Duodenal mucosa (tissue), 2 donors: ENCODE measurements around the gene PPFIBP1.
"Not testable (repeated sequence)": the region's sequence is repeated elsewhere in the genome, so short reads cannot be mapped to it uniquely, and the experiment has no call there.

ENCODE experiments used
- H3K27ac ChIP-seq: one replicate; pipeline ENCODE4 v1.7.0; 2013; ENCODE audit warnings: low read depth, low read length
- H3K27me3 ChIP-seq, 2 donors: one replicate each; pipeline ENCODE4 v1.7.0; 2013; ENCODE audit warnings: low read length in 2 of 2, control low read depth in 1 of 2; ENCODE audit not compliant: insufficient read depth in 2 of 2, control insufficient read depth in 1 of 2
- H3K36me3 ChIP-seq, 2 donors: one replicate each; pipeline ENCODE4 v1.7.0; 2013; ENCODE audit warnings: low read length in 2 of 2, control low read depth in 1 of 2; ENCODE audit not compliant: insufficient read depth in 2 of 2, control insufficient read depth in 1 of 2
- H3K4me1 ChIP-seq, 2 donors: one replicate each; pipeline ENCODE4 v1.7.0; 2013; ENCODE audit warnings: low read length in 2 of 2, control low read depth in 1 of 2; ENCODE audit not compliant: insufficient read depth in 2 of 2, control insufficient read depth in 1 of 2
- H3K4me3 ChIP-seq, 2 donors: one replicate each; pipeline ENCODE4 v1.7.0; 2013; ENCODE audit warnings: low read length in 2 of 2, low read depth in 1 of 2
- H3K9ac ChIP-seq, 2 donors: one replicate each; pipeline ENCODE4 v1.7.0; 2013; ENCODE audit warnings: low read length in 2 of 2, low read depth in 1 of 2
- H3K9me3 ChIP-seq, 2 donors: one replicate each; pipeline ENCODE4 v1.7.0; 2013; ENCODE audit warnings: low read length in 2 of 2, control low read depth in 1 of 2; ENCODE audit not compliant: control insufficient read depth in 1 of 2

The PPFIBP1 gene

DNA sequence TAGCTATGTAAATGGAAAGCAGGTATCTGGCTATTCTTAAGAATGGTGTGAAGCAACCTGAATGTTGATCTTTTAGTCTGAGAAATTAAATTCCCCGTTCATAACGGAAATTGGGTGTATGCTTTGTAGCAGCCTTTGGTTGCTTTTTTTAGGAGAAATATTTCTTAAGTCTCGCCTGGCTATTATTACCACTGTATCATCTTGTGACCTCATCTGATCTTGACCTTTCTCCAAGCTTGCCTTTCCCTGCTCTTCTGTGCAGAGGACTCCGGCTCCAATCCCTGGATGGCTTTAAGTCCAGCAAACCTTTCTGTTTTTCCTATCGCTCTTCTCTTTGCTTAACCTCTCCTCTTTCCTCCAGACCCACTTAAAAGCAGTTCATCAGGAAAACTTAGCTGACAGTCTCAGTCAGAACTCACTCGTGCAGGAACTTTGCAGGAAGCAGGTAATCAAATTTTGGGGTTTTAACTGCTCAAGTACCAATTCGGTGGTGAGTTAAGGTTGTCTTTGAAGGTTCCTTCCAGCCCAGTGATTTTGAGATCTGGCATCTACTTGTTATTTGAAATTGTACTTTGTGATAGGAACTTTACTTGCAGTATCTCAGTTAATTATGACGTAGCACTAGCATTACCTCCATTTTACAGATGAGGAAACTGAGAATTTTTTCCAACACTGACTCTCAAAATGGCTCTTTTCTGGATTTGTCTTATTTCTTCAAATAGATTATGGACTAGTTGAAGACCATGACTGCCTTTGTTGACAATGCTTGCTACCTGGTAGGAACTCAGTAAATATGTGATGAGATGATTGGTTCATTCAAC, 14.1 kb downstream of the PPFIBP1 start:
- H3K9ac ChIP-seq, result no peak overlapping the region
- H3K9me3 ChIP-seq, result no peaks in the 10 kb centered on the region
- no peak overlapping the region for H3K27ac ChIP-seq
- peaks cover 2 to 11% of the 10 kb centered on the region in 2 donors for H3K4me1 ChIP-seq
- H3K27me3 ChIP-seq, result no peaks in the 10 kb centered on the region
- H3K36me3 ChIP-seq, result peaks cover 0 to 3% of the 10 kb centered on the region in 2 donors
- H3K4me3 ChIP-seq, result no peak overlapping the region

DNA sequence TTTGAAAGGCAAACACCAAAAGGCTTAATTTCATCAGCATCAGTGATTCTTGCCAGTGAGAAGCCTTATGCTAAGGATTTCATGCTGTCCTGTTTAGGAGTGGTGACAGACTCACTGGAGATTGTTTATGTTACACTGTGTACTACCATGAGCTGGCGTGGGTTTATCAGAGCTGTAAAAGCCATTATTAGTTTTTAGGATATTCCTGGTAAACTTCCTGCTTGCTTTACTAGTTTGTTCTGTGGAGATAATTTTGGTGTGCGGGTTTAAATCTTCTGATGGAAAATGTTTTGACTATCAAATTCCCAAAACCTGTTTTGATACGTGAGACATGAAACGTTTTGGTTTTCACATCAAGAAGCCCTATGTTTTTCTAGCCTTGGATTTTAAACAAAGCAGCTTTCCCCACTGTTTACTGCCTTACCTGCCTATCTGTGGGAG, 15.2 kb downstream of the PPFIBP1 start:
- Histone ChIP-seq H3K36me3 (peaks cover 0 to 3% of the 10 kb centered on the region in 2 donors), H3K27ac (no peak overlapping the region), H3K27me3 (no peaks in the 10 kb centered on the region), H3K9me3 (no peaks in the 10 kb centered on the region), H3K4me3 (no peak overlapping the region), H3K4me1 (peaks cover 2 to 11% of the 10 kb centered on the region in 2 donors), H3K9ac (no peak overlapping the region)

DNA sequence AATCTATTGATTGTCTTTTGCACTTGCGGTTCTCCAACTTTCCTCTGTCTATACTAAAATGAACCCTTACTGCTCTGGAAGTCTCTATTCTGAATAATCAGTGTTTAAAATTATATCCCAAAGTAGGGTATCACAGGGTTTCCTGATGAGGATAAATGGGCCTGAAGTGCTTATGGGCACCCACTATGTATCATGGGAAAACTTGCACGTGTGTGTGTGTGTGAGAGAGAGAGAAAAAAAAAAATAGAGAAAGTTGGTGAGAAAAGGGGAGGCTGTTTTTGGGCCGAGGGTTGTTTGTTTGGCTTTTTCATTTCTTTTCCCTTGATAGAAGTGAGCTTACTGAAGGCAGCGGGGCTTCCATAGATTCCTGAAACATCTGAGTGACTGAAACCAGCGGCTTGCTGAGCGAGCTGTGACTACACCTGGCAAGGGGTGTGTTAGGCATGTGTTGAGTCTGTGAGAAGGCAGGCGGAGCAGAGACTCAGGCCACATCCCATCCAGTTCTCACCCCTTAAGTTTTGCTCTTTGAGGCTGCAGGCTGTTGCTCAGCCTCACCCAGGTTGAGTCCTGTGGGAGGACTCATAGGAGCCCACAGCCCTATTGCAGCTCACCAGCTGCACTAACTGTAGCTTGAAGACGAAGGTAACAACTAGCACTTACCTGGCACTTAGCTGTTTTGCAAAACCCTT, 17.2 kb downstream of the PPFIBP1 start:
- no peak overlapping the region for H3K27ac ChIP-seq
- H3K27me3 ChIP-seq, result no peaks in the 10 kb centered on the region
- H3K9me3 ChIP-seq, result no peaks in the 10 kb centered on the region
- no peak overlapping the region for H3K9ac ChIP-seq
- no peaks in the 10 kb centered on the region for H3K36me3 ChIP-seq
- no peak overlapping the region for H3K4me3 ChIP-seq
- H3K4me1 ChIP-seq, result peaks cover 2 to 11% of the 10 kb centered on the region in 2 donors

DNA sequence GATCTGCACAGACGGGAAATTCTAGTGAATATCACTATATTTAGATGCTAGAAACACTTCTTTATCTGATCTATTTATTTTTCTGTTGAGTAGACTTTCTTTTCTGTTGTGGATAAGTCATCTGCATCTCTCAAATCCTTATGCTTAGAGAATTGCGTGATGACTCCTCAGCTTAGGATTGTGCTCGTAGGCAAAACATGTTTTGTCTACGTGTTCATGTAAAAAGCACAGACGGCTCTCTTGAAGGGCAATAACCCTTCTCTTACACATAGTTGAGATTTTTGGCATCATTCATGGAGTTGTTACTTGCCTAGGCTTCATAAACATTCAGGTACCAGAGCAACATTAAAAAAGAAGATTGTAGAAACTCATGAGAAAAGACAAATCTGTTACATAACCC, 18.6 kb downstream of the PPFIBP1 start:
- Histone ChIP-seq H3K4me1 (peaks cover 2 to 11% of the 10 kb centered on the region in 2 donors), H3K27ac (no peak overlapping the region), H3K27me3 (no peaks in the 10 kb centered on the region), H3K9me3 (no peaks in the 10 kb centered on the region), H3K4me3 (no peak overlapping the region), H3K9ac (no peak overlapping the region), H3K36me3 (no peaks in the 10 kb centered on the region)

DNA sequence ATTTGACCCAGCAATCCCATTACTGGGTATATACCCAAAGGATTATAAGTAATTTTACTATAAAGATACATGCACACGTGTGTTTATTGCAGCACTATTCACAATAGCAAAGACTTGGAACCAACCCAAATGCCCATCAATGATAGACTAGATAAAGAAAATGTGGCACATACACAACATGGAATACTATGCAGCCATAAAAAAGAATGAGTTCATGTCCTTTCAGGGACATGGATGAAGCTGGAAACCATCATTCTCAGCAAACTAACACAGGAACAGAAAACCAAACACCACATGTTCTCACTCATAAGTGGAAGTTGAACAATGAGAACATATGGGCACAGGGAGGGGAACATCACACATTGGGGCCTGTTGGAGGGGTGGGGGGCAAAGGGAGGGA, 20.9 kb downstream of the PPFIBP1 start:
- not testable (repeated sequence) for H3K9ac ChIP-seq, H3K9me3 ChIP-seq, H3K4me3 ChIP-seq, H3K36me3 ChIP-seq, H3K27ac ChIP-seq, H3K27me3 ChIP-seq
- peaks cover 8 to 14% of the 10 kb centered on the region in 2 donors for H3K4me1 ChIP-seq

DNA sequence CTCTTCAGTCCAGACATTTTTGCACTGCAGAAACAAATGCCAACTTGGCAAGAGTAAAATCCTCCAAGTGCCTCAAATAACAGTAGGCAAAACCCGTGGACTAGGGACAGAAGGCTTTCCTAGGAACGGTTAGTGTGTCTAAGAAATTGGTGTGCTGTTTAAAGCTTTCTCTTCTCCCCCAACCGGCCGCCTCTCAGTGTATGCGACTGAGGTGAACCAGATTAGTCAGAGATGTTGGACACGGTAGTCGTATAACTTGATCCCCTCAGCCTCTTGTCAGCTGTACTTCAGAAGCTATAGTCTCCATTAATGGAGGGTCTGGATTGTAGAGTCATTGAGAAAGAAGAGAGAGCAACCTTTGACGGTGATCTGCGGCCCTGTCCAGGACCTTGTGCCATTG, 21.7 kb downstream of the PPFIBP1 start:
- Histone ChIP-seq H3K36me3 (no peaks in the 10 kb centered on the region), H3K4me3 (no peak overlapping the region), H3K27me3 (no peaks in the 10 kb centered on the region), H3K9me3 (no peaks in the 10 kb centered on the region), H3K27ac (no peak overlapping the region), H3K4me1 (peaks cover 16 to 22% of the 10 kb centered on the region in 2 donors), H3K9ac (no peak overlapping the region)

DNA sequence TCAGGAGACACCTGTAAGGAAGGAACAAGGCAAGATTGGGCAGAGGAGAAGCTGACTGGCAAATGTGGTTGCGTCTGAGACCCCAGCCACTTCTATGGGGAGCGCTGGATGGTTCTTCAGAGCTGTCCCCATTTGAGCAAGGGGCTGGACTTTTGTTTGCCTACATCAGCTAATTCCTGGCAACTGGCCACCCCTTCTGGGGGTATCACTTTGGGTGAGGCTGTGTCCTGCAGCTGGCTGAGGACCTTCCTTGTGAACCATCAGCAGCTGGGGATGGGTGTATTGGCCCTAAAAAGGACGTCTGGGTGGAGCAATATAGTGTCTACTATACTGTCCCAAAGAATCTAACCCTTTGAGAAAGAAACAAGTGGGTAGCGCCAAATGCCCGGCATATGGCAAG, 23.6 kb downstream of the PPFIBP1 start:
- H3K27me3 ChIP-seq, result no peaks in the 10 kb centered on the region
- H3K4me3 ChIP-seq, result no peak overlapping the region
- H3K27ac ChIP-seq, result no peak overlapping the region
- no peaks in the 10 kb centered on the region for H3K36me3 ChIP-seq
- H3K9ac ChIP-seq, result no peak overlapping the region
- no peaks in the 10 kb centered on the region for H3K9me3 ChIP-seq
- H3K4me1 ChIP-seq, result peaks cover 17 to 28% of the 10 kb centered on the region in 2 donors

DNA sequence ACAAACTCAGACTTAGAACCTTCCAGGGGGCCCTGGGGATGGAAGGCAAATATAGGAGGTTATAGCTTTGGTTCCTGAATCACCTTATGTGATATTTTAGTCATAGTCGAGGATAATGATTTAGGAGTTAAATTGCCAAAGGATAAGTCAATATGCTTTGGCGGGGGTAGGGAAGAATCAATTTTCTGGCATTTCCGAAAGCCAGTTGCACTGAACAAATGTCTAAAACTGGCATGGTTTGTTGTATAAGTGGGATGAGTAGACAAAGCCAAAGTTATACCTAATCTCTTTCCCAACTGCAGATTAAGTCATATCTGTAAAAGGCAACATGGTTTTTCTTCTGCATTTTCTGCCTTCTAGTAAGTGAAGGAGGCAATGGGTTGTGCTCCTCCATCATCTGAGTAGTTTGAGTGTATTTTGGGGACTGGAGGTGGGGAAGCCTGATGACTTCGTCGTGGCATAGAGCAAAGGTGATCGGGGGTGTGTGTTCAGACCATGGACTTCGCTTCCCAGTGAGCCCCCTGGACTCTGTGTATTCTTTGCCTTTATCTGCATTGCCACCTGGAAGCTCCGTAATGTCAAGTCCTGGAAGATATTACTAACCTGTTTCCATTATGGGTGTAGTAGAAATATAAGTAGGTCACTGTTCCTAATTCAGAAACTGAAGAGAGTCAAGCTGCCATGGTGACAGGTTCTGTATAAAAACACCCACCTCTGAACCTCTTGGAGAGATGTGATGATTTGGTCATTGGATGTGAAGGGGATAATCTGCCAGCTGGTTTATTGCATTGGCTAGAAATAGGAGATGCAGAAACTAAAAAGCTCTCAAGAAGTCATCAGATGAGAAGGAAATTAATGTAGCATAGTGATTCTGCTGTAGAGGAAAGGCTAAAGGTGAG, 24.5 kb downstream of the PPFIBP1 start:
- H3K4me1 ChIP-seq, result peaks cover 17 to 28% of the 10 kb centered on the region in 2 donors
- H3K9ac ChIP-seq, result no peak overlapping the region
- H3K27ac ChIP-seq, result no peak overlapping the region
- H3K36me3 ChIP-seq, result no peaks in the 10 kb centered on the region
- H3K9me3 ChIP-seq, result no peaks in the 10 kb centered on the region
- no peak overlapping the region for H3K4me3 ChIP-seq
- H3K27me3 ChIP-seq, result no peaks in the 10 kb centered on the region

DNA sequence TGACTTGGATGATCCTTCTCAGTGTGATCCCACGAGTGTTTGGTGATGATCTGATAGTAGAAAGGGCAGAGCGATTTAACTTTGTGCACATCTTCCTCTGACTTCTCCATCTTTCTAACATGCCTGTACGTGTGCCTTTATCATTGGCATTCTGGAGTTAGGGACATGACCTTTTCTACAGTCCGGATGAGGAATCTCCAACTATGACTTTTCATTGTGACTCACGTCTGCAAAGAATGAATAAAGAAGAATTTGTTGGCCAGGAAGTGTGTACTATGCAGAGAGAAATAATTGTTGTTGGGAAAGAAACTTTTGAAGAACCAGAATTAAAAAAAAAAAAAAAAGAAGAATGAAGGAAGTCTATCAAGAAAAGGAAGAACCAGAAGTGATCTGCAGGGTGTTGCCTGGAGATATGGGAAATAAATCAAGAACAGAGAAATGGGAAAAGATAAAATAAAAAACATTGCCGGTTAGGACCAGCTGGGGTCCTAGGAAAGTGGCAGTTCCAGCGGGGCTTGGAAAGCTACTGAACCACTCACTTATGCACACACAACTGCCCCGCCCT, 25.3 kb downstream of the PPFIBP1 start:
- Histone ChIP-seq H3K27ac (peak overlapping the region; percentile 6), H3K4me1 (peaks cover 17 to 28% of the 10 kb centered on the region in 2 donors), H3K36me3 (no peaks in the 10 kb centered on the region), H3K27me3 (no peaks in the 10 kb centered on the region), H3K4me3 (peak overlapping the region; percentile 36 to 40), H3K9me3 (no peaks in the 10 kb centered on the region), H3K9ac (no peak overlapping the region)
